GM19043 (cell line): ENCODE data around the gene NAT16.

ENCODE experiments used
- ATAC-seq: cut with Tn5 transposase; IDR thresholded peaks from one replicate; pipeline ENCODE4 v1.9.1; 2021; ENCODE audit warnings: low read depth; ENCODE audit not compliant: unreplicated experiment

NAT16 gene

DNA sequence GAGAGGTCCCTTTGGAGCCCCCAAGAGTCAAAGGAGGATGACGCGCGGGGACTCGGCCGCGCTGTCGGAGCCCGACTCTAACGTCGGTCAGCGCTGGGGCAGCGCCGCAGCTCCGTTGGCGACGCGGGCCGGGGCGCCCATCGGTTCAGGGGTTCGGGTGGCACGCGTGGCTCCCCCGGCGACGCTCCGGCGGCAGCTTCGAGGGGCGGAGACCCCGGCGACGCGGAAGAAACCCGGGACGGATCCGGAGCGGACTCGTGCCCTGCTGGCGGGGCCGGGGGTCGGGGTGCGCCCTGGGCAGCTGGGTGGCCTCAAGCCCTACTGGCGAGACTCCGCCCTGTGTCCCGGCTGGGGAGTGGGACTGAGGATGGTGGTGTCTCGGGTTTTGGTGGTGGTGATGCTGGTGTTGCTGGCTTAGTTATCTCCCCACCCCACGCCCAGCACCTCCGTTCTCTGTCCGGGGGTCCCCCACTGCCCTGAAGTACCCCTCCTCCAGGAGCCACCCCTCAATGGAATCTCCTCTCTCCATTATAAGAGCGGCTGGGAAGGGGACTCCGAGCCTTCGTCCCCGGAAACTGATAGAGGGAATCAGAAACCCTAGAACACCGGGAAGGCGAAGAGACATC is at the start of gene NAT16:
TSS of gene NAT16 (minus strand) at position 164 of the 626 bp plus-strand sequence. CDS start 5,486 bp downstream, outside the sequence.
- no peak for ATAC-seq

DNA sequence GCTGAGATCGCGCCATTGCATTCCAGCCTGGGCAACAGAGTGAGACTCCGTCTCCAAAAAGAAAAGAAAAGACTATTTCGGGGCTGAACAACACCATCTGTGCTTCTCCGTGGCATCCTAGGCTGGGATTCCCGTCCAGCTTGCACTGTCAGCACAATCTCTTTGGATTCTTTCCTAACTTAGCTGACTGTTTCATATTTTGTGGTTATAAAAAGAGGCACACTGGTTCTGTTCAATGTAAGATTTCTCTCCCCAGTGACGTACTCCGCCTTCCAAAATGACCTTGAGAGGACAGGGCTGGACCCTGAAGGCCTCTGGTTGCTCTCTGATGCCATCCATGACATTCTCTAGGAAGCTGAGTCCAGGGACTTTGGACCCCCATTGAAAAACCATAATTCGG is 46.6 kb upstream of the NAT16 start:
- no peak for ATAC-seq

DNA sequence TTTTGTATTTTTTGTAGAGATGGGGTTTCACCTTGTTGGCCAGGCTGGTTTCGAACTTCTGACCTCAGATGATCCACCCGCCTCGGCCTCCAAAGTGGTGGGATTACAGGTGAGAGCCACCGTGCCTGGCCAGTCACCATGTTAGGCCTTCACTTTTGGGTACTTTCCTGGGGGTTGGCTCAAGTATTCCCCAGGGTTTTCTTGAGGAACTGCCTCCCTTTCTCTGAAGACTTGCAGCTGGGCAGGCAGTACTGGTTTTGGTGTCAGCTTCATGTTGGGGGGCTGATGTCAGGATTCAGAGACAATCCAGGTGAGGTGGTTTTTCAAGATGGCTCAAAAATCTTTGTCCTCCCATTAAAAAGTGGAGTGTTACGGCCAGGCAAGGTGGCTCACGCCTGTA is 45.6 kb upstream of the NAT16 start:
- ATAC-seq: no peak

DNA sequence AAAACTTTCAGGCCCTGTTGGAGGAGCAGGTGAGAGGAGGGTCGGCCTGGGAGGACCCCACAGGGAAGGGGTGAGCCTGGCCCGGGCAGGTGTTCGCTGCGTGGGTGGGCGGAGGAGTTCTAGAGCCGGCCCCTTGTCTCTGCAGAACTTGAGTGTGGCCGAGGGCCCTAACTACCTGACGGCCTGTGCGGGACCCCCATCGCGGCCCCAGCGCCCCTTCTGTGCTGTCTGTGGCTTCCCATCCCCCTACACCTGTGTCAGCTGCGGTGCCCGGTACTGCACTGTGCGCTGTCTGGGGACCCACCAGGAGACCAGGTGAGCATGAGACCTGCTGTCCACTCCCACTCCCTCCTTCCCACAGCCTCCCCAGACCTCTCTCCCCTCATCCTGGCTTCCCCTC is 43.4 kb upstream of the NAT16 start:
- no peak for ATAC-seq

DNA sequence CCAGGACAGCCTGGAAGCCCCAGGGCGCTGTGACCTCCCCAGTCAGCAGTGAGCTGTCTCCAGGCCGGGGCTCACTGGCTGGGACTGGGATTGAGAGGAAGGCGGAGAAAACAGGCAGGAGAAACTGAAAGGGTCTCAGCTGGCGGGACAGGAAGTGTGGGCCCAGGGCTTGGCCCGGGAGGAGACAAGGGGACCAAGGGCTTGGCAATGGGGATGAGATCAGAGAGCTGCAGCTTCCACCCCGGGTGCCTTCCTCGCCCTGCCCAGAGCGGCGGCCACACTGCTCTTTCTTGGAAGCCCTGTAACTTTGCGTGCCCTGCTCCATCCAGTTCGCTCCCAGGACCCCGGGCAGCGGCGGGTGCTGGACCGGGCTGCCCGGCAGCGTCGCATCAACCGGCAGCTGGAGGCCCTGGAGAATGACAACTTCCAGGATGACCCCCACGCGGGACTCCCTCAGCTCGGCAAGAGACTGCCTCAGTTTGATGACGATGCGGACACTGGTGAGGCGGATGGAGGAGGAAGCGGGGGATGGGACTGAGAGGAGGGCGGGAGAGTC is 42.3 kb upstream of the NAT16 start:
- ATAC-seq: no peak

DNA sequence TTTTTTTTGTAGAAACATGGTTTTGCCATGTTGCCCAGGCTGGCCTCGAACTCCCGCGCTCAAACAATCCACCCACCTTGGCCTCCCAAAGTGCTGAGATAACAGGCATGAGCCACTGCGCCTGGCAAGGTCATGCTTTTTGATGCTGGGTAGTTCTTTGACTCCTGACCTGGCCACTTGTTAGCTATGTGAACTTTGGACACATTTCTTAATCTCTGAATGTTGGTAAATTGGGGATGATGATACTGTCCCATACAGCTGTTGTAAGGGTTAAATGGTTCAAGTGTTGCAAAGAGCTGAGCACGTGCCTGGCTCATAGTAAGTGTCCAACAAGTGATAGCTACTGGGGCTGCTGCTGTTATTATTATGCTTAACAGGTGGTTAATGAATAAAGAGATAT is 40.2 kb upstream of the NAT16 start:
- ATAC-seq: no peak

DNA sequence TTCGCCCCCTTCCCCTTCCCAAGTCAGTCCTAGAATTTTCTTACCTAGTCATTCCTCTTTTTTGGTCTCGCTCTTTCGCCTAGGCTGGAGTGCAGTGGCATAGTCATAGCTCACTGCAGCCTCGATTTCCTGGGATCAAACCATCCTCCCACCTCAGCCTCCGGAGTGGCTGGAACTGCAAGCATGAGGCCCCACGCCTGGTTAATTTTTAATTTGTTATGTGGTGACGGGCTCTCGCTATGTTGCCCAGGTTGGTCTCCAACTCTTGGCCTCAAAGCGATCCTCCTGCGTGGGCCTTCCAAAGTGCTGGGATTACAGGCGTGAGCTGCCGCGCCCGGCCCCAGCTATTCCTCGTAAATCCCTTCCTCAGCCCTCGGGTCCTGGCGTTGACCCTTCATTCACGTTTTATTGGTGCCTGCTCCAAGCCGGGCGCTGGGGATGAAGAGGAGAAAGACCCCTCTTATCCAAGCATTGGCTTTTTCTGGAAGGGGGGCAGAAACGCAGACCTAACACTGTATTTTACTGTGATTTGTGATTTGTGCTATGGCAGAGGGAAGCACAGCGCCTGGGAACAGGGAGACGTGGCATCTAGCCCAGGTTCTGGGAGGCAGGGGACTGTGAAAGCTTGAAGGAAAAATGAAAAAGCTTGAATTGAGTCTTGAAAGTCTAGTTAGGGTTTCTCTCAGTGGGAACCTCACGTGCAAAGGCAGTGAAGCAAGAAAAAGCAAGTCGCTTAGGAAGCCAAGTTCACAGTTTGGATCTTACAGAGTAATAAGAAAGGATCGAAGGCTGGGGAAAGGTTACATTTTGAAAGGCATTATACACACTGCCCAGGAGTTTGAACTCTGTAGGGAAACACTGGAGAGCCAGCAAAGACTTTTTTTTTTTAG is 38.4 kb upstream of the NAT16 start:
- peak; percentile 28 for ATAC-seq

DNA sequence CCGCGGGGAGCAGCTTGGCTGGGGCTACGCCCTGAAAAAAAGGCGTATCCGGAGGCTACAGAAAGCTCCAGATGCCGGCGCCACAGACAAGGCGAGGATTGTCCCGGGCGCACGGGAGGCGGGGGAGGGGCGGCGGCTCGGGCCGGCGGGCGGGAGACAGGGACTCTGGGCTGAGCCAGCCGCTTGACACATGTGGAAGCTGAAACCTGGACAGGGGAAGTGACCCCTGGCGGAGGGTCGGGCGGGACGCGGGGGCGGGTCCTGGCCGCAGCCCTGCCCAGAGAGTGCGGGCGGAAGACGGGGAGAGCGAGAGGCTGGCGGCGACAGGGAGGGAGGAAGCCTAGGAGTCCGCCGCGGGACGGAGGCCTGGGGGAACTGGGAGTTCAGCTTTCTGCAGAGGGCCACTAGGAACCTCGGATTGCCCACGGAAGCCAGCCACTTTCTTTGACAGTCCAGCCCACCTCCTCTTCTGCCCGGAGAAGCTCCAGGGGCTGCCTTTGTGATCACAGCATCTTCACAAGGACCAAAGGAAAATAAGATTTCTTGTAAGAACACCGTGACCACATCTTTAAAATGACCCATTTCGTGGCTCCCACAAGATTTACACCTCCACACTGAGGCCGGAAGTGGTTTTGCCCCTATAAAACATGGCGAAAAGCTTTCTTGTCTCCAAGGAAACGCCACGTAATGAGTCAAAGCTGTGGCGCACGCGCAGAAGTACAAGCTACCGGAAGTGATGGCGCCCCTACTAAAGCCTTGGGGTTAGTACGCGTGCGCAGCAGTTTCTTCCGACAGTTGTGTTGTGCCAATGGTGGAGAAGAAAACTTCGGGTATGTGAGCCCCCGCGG is 37.5 kb upstream of the NAT16 start, which contains the start of the genes PLOD3 and ZNHIT1:
TSS of gene PLOD3 (minus strand) at position 194 of the 848 bp plus-strand sequence. CDS start 307 bp downstream, outside the sequence.
TSS of gene ZNHIT1 (plus strand) at position 778 of the 848 bp plus-strand sequence. CDS start at position 809, 31 bp downstream.
- peak; percentile 62 for ATAC-seq

DNA sequence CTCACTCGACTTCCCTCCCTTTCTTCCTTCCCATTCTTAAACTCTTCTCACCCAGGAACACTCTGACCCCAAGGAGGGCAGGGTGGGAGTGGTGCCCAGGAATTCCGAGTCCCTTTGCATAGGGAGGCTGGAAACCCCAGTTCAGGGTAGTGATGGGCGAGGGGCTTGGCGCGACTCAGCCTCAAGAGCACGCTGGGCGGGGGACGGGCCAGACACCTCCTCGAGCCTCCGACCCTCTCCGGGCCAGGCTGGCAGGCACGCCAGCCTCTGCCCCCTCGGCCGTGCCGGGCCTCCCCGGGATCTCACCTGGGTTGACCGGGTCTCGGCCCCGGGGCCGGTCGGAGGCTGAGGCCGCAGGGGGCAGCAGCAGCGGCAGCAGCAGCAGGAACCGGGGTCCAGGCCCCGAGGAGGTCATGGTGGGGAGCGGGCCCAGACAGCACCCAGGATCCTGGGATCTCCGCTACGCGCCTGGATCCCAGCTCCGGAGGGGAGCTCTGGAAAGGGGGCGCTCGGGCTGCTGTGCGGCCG is 36.8 kb upstream of the NAT16 start:
- ATAC-seq: peak; percentile 12

DNA sequence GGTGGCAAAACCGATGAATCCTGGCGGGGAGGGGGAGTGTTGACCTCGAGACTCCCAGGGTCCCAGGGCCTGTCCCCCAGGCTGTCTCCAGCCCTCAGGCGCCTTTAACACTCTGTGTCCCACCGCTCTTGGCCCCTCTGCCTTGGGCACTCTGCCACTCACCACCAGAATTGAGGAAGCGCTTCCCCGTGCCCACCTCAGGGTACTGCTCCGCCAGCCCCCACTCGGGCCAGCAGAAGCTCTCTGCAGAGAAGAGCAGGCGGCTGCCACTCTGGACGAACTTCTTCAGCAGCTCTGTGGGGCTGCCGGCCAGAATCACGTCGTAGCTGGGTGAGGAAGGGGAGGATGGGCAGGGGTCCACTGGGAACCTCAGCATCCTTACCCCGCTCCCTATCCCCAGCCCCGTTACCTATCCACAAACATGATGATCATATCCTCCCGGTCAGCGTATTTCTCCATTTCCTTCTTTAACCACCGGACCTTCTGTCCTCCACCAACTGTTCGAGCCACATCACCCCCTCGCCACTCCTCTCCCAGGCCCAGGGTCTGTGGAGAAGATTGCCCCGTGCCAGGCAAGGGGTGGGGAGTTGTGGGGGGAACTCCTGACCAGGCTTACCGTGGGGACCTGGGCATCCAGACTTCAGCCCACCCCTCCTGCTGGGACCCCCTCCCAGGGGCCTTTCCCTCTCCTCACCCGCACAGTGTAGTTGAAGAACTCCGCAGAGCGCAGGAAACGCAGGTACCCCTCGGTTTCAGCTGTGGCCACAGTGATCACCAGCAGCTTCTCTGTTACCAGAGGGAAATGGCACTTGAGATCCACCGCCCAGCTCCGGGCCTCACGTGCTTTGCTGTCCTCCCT is 36.1 kb upstream of the NAT16 start:
- no peak for ATAC-seq

DNA sequence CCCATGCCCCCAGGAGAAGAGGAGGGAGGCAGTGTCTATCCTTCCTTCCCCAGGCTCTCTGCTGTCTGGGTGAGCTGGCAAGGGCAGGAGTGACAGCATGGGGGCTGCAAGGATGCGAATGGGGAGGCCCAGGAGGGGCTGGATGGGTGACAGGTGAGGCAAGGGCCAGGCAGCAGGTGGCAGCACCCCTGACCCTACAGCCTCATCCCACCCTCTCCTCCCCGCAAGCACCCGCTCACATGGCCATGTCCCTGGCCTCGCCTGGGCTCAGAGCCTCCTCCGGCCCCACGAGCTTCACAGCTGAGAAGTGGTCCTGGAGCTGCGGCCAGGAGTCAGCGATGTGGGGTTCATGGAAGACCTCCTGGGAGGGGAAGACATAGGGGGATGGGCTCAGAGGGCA is 31.9 kb upstream of the NAT16 start:
- no peak for ATAC-seq

DNA sequence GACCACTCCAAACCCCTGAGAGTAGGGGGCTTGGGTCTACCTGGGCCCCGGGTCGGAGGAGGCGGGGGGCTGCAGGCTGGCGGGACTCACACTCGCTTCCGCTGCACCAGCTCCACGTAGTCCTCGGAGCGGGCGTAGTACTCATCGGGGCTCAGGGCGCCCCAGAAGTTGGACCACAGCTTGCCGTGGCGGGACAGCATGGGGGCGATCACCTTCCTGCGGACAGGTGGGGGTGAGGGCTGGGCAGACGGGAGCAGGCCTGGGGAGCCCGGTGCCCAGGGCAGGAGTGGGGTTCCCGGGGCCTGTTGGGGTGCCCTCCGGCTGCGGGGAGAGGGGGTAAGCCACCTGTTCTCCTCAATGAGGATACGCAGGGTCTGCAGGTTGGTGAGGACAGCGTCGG is 31.4 kb upstream of the NAT16 start:
- no peak for ATAC-seq

DNA sequence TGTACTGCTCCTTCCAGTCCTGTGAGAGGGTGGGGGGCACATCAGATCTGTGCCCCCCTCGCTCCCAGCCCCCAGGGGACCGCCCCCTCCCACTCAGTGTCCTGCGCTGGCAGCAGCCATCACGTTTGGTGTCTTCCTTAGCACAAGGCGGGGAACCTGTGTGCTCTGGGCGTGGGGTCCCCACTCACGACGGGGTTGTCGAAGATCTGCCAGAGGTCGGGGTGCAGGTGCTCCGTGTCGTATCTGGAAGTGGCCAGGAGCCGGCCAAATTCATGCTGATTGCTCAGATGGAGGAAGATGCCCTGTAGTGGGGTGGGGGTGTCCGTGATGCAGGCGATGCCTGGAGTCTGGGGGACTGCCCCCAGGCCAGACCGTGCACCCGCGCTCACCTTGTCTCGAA is 30.1 kb upstream of the NAT16 start:
- no peak for ATAC-seq

DNA sequence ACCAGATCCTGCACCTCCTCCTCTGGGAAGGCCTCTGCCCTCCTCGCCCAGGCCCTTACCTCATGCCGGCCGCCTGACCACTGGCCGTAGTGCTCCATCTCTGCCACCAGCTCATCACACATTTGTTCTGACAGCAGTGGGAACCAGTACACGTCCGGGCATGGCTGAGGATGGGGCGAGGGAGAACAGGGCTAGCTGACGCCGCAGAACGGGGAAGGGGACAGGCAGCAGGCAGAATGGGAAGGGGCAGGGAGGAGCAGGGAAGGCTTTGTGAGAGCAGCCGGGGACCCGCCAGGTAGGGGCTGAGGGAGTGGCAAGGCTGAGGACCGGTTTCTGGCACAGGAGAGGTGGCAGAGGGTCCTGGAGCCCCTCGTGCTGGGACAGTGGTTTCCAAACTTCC is 28.7 kb upstream of the NAT16 start:
- no peak for ATAC-seq

DNA sequence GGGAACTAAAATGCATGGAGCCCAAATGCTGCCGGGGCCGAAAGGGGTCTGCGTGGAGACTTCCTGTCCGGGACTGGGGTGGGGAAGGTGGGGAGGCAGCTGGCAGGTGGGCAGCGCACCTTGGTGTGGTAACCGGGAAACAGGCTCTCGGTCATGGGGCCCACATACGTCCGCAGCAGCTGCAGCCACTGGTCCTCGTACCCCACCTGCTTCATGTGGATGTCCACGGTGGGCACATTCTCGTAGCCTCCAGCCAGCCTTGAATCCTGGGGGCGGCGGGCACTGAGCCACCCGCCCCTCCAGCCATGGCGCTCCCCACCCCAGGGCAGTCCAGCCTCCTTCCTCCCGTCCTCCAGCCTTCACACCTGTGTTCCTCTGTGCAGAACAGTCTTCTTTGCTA is 27.4 kb upstream of the NAT16 start:
- ATAC-seq: no peak

DNA sequence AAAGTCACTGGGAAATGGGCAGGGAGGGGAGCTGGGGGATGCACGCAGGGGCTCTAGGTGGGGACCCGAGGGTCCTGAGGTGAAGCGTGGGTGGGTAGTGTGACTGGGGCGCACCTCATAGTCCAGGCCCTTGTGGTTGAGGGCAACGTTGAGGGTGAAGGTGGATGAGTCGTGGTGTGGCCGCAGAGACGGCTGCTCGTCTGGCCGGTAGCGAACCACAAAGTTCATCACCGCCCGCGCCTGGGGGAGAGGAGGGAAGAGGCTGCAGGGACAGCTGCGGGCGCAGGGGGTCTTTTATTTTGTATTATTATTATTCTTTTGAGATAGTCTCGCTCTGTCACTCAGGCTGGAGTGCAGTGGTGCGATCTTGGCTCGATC is 26.6 kb upstream of the NAT16 start:
- ATAC-seq: no peak

DNA sequence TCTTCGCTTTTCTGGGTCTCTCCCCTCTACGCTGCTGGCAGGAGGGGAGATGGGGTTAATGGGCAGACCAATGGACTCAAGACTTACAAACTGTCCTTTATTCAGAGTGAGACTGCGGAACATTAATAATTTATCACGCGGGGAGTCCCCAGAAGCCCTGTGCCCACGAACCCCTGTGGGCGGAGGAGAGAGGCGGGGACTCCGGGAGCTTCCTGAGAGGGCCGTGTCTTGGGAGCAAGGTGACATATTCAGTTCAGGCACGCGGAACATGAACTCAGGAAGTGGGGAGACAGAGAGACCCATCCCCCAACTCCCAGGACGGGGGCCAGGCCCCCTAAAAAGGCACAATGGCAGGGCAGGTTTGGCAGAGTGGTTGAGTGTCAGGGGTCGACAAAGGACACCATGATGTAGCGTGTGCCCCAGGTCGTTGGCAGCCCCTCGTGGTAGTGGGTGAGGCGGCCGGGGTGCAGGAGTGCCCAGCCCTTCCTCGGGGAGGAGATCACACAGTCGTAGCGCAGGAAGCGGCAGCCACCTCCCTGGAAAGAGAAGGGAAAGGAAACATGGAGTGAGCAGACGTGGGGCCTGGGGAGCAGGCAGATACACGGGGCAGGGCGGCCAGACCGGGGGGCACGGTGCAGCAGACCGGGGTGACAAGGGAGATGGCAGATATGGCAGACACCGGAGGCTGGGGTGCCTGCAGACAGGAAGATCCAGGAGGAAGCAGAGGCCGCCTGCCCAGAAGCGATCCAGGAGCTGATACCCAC is 26.0 kb upstream of the NAT16 start:
- no peak for ATAC-seq
